Endothelial cell of umbilical vein (primary cell): Measurements from ENCODE around the gene FLT3. TPM values are rescaled to one million over a fixed set of nuclear protein-coding genes. Genes with fewer than 3 reads are reported as not detected.

Experiments used
- BruUV-seq: library from RNA; stranded (reverse); fragments of 400-500 nt; replicated peaks from 2 replicates; lab custom pipeline; 2021; lab: Mats Ljungman, UMichigan
- CTCF ChIA-PET: fragments of 300-600, 350-600 bp; sonication (Branson Sonifier 250); formaldehyde crosslinking; loops from one replicate; lab custom pipeline; 2021; ENCODE audit warnings: antibody characterized with exemption, inconsistent platforms; lab: Charles Lee
- POLR2A ChIA-PET: fragments of 300-600, 350-600 bp; sonication (Branson Sonifier 250); formaldehyde crosslinking; loops from one replicate; lab custom pipeline; 2021; ENCODE audit warnings: antibody characterized with exemption, inconsistent platforms; lab: Charles Lee
- DNase-seq: peaks from one replicate; pipeline ENCODE4 v3.0.0-alpha.2; 2011; ENCODE audit warnings: low read depth, low spot score
- FAIRE-seq: peaks from 2 replicates; lab custom pipeline; 2011; peaks lifted over from hg19 to GRCh38; lab: Jason Lieb, UNC
- H2AFZ ChIP-seq: 2 replicates; pipeline ENCODE4 v1.6.0; 2012; ENCODE audit warnings: low read depth, low read length, control low read depth, inconsistent platforms
- H3K27ac ChIP-seq: 2 replicates; pipeline ENCODE4 v1.5.1; 2011; ENCODE audit warnings: low read depth, mild to moderate bottlenecking, control low read depth, low read length, moderate library complexity; ENCODE audit not compliant: insufficient read depth
- H3K27me3 ChIP-seq, 2 experiments: 2 replicates each; pipeline versions ENCODE4 v1.6.0 to v1.6.1; 2011; ENCODE audit warnings: low read length in 2 of 2, mixed read lengths in 1 of 2; ENCODE audit not compliant: control insufficient read depth in 2 of 2, insufficient read depth in 2 of 2
- H3K36me3 ChIP-seq, 2 experiments: 2 replicates in 1 of 2; 3 replicates in 1 of 2; pipeline ENCODE4 v1.5.1; 2011; ENCODE audit warnings: low read length in 2 of 2, mild to moderate bottlenecking in 1 of 2, moderate library complexity in 1 of 2; ENCODE audit not compliant: control insufficient read depth in 2 of 2, insufficient read depth in 2 of 2; ENCODE audit errors: extremely low read depth in 1 of 2
- H3K4me1 ChIP-seq: 3 replicates; pipeline ENCODE4 v1.5.1; 2011; ENCODE audit warnings: mild to moderate bottlenecking, low read length; ENCODE audit not compliant: control insufficient read depth, insufficient read depth; ENCODE audit errors: extremely low read depth
- H3K4me2 ChIP-seq: 2 replicates; pipeline ENCODE4 v1.6.1; 2011; ENCODE audit warnings: low read length, control low read depth, mixed read lengths; ENCODE audit not compliant: insufficient read depth
- H3K4me3 ChIP-seq, 3 experiments: fragments of 200-600 bp in 1 of 3; sonication (generic), shearing (Covaris generic) in 1 of 3; replicated peaks in 1 of 3; 2 replicates each; pipeline ENCODE4 v1.5.1; 2011 to 2016; ENCODE audit warnings: control low read depth in 3 of 3, low read length in 3 of 3, mild to moderate bottlenecking in 2 of 3, inconsistent platforms in 1 of 3, low read depth in 1 of 3, moderate library complexity in 1 of 3; ENCODE audit not compliant: insufficient read depth in 1 of 3
- H3K79me2 ChIP-seq: 2 replicates; pipeline ENCODE4 v1.6.0; 2012; ENCODE audit warnings: low read length, inconsistent platforms; ENCODE audit not compliant: control insufficient read depth, insufficient read depth
- H3K9ac ChIP-seq: replicated peaks from 2 replicates; pipeline ENCODE3; 2011; ENCODE audit warnings: low read length, control low read depth; ENCODE audit not compliant: insufficient read depth; ENCODE audit errors: extremely low read depth
- H3K9me1 ChIP-seq: replicated peaks from 3 replicates; pipeline ENCODE4 v1.6.0; 2011; ENCODE audit warnings: mild to moderate bottlenecking, low read length; ENCODE audit not compliant: control insufficient read depth, insufficient read depth; ENCODE audit errors: extremely low read depth
- H3K9me3 ChIP-seq: replicated peaks from 2 replicates; pipeline ENCODE4 v1.5.1; 2012; ENCODE audit warnings: low read length, inconsistent platforms; ENCODE audit not compliant: control insufficient read depth, insufficient read depth
- H4K20me1 ChIP-seq: replicated peaks from 2 replicates; pipeline ENCODE3; 2011; ENCODE audit warnings: mild to moderate bottlenecking, low read length; ENCODE audit not compliant: control insufficient read depth, insufficient read depth; ENCODE audit errors: extremely low read depth
- EZH2 ChIP-seq: IDR thresholded peaks from 2 replicates; pipeline ENCODE4 v1.6.1; 2012; ENCODE audit warnings: borderline replicate concordance, low read depth, mild to moderate bottlenecking, moderate library complexity, low read length, inconsistent platforms; ENCODE audit not compliant: severe bottlenecking
- FOS ChIP-seq: IDR thresholded peaks from 2 replicates; pipeline ENCODE4 v1.6.1; 2011; ENCODE audit warnings: mild to moderate bottlenecking, low read length, moderate library complexity, borderline replicate concordance; ENCODE audit not compliant: insufficient read depth
- GATA2 ChIP-seq: IDR thresholded peaks from 2 replicates; pipeline ENCODE4 v1.7.0; 2011; ENCODE audit warnings: low read depth, mild to moderate bottlenecking, moderate library complexity, mixed read lengths, low read length; ENCODE audit not compliant: insufficient read length, insufficient read depth
- JUN ChIP-seq: IDR thresholded peaks from 2 replicates; pipeline ENCODE4 v1.6.1; 2011; ENCODE audit warnings: borderline replicate concordance, low read depth; ENCODE audit not compliant: insufficient read length, insufficient read depth
- MYC ChIP-seq: IDR thresholded peaks from one replicate; pipeline ENCODE4 v1.6.1; 2011; ENCODE audit warnings: mild to moderate bottlenecking, low read depth, low read length
- POLR2A ChIP-seq: IDR thresholded peaks from 2 replicates; pipeline ENCODE4 v1.6.1; 2012; ENCODE audit warnings: low read depth, mild to moderate bottlenecking, control low read depth, low read length
- POLR2AphosphoS5 ChIP-seq: IDR thresholded peaks from 2 replicates; pipeline ENCODE4 v1.6.1; 2012; ENCODE audit warnings: low read depth, mild to moderate bottlenecking, control low read depth, low read length, moderate library complexity; ENCODE audit not compliant: insufficient read depth
- dilution Hi-C: fragments of 300-500 bp; cut with MboI; formaldehyde crosslinking; loops from one replicate; pipeline ENCODE4 v1.15.0; 2019; ENCODE audit warnings: low sequenced_read_pairs; ENCODE audit not compliant: extremely low pct_ligation_motif_present
- intact Hi-C: fragments of 100-400 bp; cut with micrococcal nuclease; formaldehyde crosslinking; loops from one replicate; pipeline ENCODE4 v1.10.0; 2022
- polyA plus RNA-seq, 4 experiments: library from polyadenylated mRNA; depleted of rRNA in 3 of 4; stranded (reverse) in 3 of 4; unstranded in 1 of 4; fragments of >200 nt; gene quantifications; 2 replicates each; pipeline versions ENCODE4 v1.2.1 to v1.2.3, GENCODE V29; 2011 to 2012; ENCODE audit warnings: missing spikeins in 1 of 4
- total RNA-seq: library from RNA; stranded (reverse); gene quantifications from 2 replicates; pipeline ENCODE4 v1.2.3, GENCODE V29; 2021
- TF ChIP-seq, protein P1 (sequence below): IDR thresholded peaks from 2 replicates; pipeline ENCODE4 v1.6.1; 2011; ENCODE audit not compliant: insufficient read depth, insufficient read length
- TF ChIP-seq, protein P2 (sequence below), 2 donors: IDR thresholded peaks; 1 replicate in 1 of 2; 2 replicates in 1 of 2; pipeline ENCODE4 v1.5.1; 2011; ENCODE audit warnings: low read length in 2 of 2, mild to moderate bottlenecking in 2 of 2, moderate library complexity in 2 of 2, control low read depth in 1 of 2, inconsistent platforms in 1 of 2, low read depth in 1 of 2; ENCODE audit not compliant: insufficient read depth in 1 of 2; ENCODE audit errors: extremely low read depth in 1 of 2

Gene FLT3
- total and polyA plus RNA-seq, 2 donors (not counting 3 experiments of a cell fraction or from before 2014, with no cell fraction given) = 0.03 TPM; not detected in 1

DNA sequence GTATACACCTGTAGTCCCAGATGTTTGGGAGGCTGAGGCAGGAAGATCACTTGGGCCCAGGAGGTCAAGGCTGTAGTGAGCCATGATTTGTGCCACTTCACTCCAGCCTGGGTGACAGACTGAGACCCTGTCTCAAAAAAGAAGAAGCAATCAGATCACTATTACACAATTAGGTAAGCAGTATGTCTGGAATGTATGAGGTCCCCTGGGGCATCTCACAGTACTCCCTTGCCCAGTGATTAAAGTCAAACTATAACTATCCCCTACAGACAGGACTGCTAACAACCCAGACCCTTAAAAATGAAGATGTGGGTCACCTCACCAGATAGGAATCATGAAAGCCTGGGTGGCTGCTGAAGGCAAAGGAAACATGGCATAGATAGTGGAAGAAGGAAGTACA, 28.6 kb upstream of the FLT3 start:
- Histone ChIP-seq H3K9me1 (no peaks in the 10 kb centered on the region), H3K36me3 (no peaks in the 10 kb centered on the region), H3K4me2 (no peak overlapping the region), H4K20me1 (no peaks in the 10 kb centered on the region), H3K9me3 (no peaks in the 10 kb centered on the region), H3K27me3 (peaks cover 3 to 11% of the 10 kb centered on the region in 2 experiments), H3K4me3 (no peak overlapping the region), H2AFZ (no peak overlapping the region), H3K4me1 (no peaks in the 10 kb centered on the region), H3K9ac (no peak overlapping the region), H3K27ac (no peak overlapping the region), H3K79me2 (no peaks in the 10 kb centered on the region)
- no TSS peak for BruUV-seq
- no peak for DNase-seq
- dilution Hi-C loops = no loop called here
- intact Hi-C loops = no loop called here
- no peak for FAIRE-seq
- ChIA-PET POLR2A (interaction anchor here (0.6 kb wide), 1 partner anchor 32 kb away, joined by 3 read pairs; no protein-coding TSS in a partner anchor), CTCF (interaction anchor here (0.8 kb wide), 1 partner anchor 12 kb away, joined by 3 read pairs; no protein-coding TSS in a partner anchor)
- no peak for TF ChIP-seq MYC
- TF ChIP-seq, protein P1, sequence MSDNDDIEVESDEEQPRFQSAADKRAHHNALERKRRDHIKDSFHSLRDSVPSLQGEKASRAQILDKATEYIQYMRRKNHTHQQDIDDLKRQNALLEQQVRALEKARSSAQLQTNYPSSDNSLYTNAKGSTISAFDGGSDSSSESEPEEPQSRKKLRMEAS = no peak
- TF ChIP-seq, protein P2, sequence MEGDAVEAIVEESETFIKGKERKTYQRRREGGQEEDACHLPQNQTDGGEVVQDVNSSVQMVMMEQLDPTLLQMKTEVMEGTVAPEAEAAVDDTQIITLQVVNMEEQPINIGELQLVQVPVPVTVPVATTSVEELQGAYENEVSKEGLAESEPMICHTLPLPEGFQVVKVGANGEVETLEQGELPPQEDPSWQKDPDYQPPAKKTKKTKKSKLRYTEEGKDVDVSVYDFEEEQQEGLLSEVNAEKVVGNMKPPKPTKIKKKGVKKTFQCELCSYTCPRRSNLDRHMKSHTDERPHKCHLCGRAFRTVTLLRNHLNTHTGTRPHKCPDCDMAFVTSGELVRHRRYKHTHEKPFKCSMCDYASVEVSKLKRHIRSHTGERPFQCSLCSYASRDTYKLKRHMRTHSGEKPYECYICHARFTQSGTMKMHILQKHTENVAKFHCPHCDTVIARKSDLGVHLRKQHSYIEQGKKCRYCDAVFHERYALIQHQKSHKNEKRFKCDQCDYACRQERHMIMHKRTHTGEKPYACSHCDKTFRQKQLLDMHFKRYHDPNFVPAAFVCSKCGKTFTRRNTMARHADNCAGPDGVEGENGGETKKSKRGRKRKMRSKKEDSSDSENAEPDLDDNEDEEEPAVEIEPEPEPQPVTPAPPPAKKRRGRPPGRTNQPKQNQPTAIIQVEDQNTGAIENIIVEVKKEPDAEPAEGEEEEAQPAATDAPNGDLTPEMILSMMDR (IDR thresholded peaks at IDR 0.05; ENCODE audit: extremely low read depth in 1 of 2, insufficient read depth in 1 of 2, low read depth in 1 of 2, low read length in 2 of 2) = no peak
- no peak for TF ChIP-seq FOS
- TF ChIP-seq JUN = no peak
- TF ChIP-seq EZH2 = no peak
- no peak for TF ChIP-seq POLR2AphosphoS5
- TF ChIP-seq GATA2 = no peak
- no peak for TF ChIP-seq POLR2A
